DMS53 (cell line): ENCODE measurements around the gene RELL1.

ENCODE experiments used
- DNase-seq: peaks from one replicate; lab custom pipeline; 2025; lab: John Stamatoyannopoulos, UW

The RELL1 gene

DNA sequence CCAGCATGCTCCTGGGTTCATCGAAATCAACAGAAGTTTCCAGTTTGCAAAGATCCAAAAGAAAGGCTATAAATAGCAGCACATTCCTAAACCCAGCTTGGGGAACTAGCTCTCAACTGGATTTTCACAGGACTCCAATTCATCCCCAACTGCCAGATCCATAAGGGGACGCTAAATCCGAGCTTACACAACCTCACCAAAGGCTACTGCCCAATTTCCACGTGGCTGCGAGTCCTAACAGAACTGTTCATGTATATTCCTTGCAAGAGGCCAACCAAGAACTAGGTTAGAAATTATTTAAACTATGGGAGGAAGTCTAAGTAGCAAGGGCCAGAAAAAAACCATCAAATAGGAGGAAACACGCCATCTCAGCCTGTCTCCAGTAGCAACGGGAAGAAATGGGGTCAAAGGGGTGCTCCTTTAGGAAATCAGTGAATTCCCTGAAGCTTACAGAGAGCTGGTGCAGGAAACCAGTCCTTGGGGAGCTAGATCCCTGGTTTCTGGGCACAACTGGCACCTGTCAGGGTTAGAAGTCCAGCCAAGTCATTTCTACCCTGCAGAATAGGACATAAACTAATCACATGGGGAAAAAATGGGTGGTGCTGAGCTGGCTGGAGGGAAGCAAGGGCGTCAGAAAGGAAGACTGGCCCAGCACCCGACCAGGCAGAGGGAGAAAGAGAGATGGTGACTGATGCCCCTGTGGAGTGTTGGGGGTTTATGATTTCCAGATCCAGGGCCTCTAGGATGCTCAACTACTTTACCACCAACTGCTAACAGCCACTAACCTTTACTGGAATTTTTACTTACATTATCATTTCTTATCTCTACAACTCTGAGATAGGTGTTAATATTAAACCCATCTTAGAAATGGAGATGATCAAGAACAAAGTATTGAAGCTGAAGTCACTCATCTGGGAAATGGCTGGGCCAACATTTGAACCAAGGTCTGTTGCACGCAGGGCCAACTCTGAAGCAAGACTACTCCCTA lies 20.5 kb downstream of the RELL1 start:
- DNase-seq, result no peak

DNA sequence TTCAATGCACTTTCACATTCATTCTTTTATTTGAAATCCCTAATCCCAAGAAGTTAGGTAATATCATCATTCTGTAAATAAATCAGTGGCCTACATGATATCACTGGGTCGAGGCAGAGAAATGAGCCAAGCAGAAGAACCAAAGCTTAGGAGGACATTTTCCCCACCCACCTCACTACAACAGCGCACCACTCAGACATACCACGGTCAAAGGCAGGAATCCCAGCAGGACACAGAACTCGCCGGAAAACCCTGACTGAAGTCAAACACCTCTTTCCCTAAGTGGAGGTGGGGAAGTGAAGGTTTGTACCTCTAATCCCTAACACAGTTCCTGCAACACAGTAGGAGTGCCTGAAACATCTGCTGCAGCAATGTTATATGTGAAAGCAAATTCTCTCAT lies 21.5 kb downstream of the RELL1 start:
- no peak for DNase-seq

DNA sequence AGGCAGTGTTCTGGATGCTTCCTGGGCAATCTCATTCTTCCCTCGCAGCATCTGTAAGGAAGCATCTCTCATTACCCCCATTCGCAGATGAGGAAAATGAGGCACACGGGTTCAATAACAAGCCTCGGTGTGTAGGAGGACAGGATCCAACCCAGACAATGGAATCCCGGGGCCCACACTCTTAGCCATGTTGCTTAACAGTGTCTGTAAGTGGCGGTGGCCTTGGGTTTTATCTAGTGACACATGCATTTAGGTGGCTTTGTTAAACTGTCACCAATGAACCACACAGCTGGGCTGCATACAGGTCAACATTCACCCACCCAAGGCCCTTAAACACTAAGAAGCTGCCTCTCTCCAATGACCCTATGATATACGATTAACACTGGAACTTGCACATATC lies 22.6 kb downstream of the RELL1 start:
- no peak for DNase-seq

DNA sequence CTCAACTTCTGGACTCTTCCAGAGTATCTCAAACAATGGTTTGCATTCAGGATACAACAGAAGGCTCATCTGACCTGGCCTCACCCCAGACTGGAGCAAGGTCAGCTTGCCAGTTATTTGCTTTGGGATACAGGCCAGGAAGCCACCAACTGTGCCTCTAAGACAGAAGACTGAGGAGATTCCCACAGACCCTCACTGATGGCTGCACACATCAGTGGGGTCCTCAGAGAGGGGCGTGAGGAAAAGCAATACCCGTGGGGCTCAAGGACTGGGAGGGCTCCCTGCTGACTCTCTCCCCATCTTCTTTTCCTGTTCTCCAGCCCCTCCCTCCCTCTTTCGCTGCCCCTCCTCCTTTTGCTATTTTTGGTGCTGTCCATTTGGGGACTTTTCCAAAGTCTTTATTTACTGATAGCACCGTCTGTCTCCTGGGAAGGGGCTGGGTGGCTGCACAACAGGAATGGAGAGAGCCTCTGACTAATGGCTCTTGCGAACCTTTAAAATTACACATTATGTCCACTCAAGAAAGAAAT lies 23.2 kb downstream of the RELL1 start:
- DNase-seq, result no peak

DNA sequence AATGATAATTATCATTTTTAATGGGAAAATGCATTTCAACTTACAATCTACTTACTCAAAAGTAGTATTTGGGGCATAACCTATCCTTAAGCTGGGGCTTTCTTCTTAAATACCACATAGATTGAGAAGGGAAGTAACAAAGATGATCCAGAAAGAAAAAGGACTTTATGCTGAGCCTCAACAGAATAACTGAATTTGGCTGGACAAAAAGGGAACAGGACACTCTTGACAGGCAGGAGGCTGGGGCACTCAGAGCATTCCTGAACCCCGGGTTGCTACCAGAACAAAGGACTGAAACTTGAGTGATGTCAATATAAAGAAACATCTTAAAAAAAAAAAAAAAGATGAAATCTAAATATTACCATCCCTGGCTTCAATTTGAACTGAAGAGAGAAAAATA lies 23.9 kb downstream of the RELL1 start:
- no peak for DNase-seq

DNA sequence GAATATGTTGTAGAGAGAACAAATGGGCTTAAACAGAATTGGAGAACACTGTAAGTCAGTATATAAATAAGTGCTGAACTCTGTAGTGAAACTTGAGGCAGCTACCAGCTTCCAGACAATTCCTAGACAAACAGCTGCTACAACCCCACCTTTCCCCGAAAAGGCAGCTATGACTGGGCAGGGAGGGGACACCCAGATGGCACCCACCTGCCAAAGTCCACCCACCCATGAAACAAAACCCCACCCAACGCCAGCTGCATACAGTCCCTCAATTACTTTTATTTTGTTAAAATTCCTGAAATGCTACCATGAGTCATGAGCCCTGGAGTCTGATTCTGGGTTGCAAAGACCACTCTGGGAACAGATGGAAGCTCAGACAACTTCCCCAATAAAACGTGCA lies 24.4 kb downstream of the RELL1 start:
- no peak for DNase-seq

DNA sequence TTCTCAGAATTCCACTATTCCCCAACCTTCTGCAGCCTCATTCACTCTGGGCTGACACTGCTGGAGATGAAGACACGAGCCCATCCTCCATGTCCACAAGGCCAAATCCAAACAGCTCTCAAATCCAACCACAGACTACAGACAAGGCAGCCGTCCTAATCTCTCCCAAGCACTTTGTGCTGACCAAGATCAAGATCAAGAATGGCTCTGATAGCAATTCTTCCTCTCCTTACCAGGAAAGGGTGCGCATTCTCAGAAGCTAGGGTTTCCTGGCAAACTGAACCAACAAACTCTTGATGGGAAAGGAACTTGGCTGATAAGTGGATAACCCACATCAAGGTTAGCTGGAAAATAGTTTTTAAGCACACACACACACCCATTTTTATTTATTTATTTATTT lies 26.5 kb downstream of the RELL1 start:
- DNase-seq, result no peak

DNA sequence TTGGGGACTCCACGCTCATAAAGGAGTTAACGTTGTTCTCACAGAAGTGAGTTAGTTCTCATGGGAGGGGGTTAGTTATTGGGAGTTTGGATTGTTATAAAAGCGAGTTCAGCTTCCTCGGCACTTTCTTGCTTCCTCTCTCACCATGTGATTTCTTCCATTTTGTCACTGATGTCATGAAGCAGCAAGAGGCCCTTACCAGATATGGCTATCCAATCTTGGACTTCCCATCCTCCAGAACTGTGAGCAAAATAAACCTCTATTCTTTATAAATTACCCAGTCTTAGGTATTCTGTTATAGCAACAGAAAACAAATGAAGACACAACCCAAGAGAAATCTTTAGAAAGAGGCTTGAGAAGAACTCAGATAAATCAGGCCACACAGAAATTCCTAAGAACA lies 29.5 kb downstream of the RELL1 start:
- DNase-seq, result no peak

DNA sequence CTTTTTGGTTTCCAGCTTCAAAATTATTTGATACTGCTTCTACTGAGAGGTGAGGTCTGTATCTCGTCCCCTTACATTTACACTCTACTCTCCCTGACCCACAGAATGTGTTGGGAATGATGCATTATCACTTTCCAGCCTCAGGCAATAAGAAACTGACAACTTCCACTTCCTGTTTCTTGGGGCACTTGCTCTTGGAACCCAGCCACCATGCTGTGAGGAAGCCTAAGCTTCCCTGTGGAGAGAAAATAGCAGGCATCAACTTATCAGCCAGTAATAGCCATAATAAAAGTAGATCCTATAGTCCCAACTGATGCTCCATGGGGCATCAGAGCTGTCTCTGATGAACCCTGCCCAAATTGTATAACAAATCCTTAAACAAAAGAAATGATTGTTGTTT lies 32.6 kb downstream of the RELL1 start:
- DNase-seq, result no peak

DNA sequence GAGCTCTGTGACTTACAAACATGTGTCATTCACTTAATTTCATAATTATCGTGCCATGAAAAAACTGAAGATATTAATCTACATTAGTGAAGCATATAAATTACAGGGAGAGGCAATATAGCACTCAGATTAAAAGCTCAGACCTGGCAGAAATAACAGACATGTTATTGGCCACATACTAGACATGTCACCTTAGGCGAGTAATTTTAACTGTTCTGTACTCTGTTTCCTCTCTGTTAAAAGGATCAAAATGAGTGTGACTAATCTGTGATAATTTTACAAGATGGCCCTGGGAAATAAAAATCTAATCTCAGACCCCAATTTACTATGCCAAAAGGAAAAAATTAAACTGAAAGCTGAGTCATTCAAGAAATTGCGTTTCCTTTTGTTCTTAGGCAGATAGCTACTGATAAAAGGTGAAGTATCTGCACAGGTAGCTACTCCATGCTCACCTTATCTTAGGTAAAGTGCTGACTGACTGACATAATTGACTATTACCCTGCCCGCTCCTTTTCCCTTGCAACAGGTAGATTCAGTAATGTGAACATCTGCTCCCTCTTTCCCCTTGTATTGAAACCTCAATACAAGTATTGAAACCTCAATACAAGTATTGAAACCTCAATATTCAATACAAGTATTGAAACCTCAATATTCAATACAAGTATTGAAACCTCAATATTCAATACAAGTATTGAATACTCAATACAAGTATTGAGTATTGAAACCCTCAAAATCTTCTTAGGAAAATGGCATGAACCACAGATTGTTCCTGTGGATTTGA lies 33.2 kb downstream of the RELL1 start:
- DNase-seq, result no peak

DNA sequence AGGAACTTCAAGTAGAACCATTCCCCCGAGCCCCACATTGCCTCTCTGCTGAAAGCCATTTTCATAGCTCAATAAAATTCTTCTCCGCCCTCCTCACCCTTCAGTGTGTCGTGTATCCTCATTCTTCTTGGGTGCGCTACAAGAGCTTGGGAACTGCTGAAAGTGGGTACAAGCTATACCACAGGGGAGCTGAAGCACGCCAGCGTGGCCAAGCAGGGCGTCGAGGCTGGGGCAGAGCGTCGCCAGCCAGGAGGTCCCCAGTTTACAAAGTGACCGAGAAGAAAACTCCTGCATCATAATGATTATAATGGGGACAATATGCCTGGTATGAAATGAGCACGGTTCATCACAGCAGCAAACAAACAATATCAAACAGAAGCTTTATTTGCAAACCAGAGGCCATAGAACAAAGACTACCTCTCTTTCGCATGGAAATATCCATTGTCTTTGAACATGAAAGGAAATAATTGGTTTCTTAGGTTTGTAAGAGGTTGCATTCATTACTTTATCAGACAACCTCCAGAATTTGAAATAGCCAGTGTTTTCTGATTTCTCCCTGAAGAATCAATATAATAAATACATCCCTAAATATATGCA lies 34.3 kb downstream of the RELL1 start:
- no peak for DNase-seq

DNA sequence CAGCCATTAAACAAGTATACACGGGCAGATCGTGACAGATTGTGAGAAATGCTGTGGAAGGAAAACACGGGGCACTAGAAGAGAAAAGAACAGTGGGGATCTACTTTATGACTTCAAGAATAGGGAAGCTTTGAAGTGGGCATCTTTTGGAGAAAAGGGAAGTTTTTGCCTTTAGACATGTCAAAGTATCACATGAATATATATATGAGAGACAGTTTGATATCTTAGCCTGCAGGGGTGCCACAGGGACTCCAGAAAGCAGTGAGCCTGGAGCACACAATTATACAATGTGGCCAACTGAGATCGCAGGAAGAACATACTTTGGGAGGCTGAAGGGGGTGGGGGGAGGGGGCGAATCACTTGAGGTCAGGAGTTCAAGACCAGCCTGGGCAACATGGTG lies 35.7 kb downstream of the RELL1 start:
- peak; percentile 22 for DNase-seq

DNA sequence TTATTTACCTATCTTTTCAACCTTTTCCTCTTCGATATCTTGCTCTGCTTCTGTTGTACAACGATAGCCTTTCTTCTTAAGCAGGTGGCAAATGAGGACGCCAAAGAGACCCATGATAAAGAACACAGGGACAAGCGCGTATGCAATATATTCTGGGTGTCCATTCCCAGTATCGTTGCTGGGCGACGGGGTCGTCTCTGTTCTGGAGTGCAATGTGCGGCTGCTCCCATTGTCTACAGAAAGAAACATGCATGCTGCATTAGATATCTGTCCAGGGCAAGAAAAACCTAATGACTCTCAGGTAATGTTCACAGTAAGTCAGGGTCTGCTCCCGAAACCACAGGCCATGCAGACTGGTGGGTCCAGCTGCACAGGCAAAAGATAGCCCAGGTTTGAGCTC lies 36.9 kb downstream of the RELL1 start:
- peak; percentile 56 for DNase-seq

DNA sequence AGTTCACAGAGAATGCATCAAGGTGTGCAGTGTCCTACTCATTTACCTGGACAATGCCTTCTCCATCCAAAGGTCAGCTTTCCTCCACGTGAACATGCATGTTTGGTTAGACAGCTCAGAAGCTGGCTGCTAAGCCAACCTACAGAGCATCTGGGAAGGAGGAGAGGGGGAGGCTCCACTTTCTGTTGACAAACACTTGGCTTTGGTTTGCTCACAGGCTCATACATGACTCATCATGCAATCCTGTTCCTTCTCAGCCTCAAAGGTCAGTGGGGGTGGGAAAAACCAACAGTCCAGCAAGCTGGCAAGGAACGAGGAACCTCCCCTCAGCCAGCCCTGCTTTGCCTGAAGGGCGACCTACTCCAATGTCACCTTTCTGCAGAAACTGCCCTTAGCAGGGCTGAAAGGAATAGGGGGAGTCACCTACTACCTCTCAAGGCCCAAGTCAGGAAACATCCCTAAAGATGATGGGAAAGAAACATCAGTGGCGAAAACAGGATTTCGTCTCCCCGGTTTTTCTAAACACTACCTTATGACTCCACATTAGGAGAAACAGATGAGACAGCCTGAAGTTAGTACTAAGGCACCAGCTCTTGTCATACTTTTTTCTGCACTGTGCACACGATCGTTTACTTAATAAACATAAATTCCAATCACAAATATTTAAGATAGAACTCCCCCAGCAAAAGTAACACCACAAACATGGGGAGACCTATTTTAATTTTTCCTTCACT lies 37.9 kb downstream of the RELL1 start:
- peak; percentile 99 for DNase-seq

DNA sequence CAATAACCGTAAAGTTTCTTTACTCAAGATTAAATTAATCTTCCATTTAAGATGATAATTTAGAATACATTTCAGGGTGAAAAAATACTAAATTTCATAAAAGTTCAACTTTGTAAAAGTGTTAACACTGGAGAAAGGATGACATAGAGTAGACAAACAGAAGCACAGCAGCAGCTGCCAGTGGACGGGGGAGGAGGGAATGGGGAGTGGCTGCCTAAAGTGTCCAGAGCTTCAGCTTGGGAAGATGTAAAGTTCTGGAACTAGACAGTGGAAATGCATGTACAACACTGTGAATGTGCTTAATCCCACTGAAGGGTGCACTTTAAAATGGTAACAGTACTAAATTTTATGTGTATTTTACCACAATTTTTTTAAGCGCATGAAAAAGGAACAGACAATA lies 39.9 kb downstream of the RELL1 start:
- peak; percentile 62 for DNase-seq

DNA sequence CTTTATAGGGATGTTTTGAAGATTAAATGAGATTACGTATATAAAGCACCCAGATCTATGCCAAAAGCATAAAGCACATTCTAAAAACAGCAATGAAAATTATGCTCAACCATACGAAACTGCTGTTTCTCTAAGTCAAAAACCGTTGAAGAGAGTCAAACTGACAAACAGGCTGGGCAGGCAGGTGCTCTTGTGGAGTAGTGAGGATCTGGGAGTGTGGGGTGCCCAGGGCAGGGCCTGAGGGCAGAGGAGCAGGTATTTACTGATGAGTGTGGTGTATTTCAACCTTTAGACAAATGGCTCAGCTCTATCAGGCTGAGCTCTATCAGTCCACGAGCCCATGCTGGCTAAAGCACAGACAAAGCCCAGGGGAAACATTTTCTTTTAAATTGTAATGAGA lies 40.4 kb downstream of the RELL1 start:
- peak; percentile 45 for DNase-seq

DNA sequence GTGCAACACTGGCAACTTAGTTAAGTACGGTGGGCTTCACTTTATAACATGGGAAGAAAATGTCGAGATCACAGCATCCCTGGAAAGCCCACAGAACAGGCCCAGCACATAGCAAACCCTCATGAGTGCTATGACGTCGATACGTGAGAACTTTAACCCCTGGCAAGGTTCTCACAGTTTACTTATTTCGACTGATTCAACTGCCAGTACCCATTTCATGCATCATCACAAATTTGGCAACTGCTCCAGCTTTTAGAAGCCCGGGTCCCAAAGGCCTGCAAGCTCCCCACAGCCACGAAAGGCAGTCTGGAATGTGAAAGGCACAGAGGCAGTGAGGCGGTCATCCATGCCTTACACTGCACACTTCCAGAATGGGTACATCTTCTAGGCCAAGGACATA lies 41.2 kb downstream of the RELL1 start:
- DNase-seq, result no peak

DNA sequence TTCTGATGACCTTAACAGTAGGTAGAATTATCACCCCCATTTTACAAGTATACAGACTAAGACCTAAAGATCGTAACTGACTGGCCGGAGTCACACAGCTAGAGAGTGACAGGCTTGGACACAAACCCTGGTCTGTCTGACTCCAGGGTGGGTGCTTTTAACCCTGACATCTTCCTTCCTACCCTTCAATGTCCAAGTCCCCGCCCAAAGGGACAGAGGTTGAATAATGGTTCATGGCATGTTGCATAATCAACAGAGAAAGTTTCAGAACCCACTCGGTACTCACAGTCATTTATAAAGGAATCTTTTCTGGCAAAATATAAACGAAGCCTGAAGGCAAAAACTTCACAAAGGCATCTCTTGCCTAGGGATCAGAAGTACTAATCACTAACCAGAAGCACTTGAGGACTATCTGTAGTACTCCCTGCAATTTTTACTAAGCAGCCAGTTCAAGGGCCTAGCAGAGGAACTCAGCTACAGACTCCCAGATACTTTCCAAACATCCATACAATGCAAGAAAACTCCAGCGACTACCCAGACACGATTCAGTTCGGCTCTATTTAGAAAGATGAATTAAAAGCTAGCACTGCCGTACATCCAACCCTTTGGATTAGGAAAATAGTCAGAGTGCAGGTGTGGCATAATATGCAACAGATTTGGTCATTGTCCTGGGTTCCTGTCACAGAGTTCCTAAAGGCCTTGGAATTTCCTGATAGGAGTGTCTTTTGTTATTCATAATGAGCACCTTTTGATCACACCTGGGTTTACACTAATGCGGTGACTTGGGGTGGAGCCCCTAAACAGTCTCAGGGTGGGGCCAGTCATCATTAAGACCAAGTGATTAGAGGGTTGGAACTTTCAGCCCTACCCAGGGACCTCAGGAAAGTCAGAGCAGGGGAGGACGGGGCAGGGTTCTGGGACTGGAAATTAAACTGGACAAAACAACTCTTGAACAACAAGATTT lies 44.0 kb downstream of the RELL1 start:
- DNase-seq, result no peak

DNA sequence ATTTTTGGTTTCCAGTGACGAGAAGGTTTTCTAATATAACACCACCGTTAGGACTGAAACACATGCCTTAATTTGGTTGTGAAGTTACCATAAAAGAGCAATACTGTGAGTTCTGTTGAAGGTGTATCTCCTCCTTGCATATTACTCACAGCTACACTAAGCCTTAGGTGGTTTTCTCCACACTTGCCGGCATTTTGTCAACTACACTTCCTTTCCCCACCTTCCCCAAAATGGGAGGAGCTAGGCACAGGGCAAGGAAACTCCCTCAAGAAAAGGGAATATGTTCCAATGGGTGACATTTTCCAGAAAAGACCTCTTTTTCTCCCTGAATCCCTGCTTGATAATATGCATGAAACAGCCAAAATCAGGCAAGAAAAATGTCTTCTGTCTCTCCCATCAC lies 44.8 kb downstream of the RELL1 start:
- no peak for DNase-seq

DNA sequence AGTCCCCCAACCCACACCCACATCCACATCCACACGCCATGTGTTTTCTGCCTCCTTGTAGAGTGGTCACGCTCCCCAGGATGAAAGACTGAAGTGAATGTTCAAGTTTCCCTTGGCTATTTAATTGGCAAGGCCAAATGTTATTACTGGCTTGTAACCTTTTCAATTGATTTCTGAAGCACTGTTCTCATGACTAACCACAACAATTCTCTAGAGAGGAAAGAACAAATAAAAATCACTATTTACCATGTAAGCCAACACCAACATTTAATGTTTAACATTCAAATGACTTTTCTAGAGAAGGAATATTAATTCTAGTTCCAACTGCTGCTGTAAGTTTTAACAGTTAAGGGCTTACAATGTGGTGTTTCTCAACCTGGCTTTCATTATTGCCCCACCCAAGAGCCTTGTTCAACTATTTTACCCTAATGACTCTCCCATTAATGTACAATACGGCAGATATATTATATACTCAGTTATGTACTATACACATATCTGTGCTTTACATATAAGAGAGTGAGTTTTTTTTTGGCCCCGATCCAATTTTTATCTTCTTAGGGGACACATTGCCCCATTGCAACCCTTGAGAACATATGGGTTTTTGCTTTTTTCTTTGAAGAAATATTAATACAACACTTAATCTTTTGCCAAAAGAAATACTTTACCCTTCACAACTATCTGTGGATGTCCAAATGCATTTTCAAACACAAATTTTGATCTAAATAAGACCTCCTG lies 46.5 kb downstream of the RELL1 start:
- DNase-seq, result peak; percentile 93
